ENCODE measurements around the gene TRMU.

TRMU gene

DNA sequence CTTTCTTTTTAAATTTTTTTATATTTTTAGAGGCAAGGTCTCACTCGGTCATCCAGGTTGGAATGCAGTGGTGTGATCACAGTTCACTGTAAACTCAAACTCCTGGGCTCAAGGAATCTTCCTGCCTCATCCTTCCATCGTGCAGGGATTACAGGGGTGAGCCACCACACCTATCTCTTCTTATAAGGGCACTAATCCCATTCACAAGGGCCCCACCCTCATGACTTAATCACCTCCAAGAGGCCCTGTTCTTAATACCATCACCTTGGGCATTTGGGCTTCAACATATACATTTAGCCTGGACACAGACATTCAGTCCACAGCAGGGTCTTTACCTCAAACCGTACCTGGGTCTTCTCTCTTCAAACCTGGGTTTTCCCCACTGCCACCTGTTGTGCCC, 43.3 kb upstream of the TRMU start:
- no peak overlapping the region for H3K27ac ChIP-seq (ENCODE audit: low read depth, low read length)
- no peaks in the 10 kb centered on the region for H3K9me3 ChIP-seq (ENCODE audit: control insufficient read depth, insufficient read depth, low read depth, low read length)
- H3K27me3 ChIP-seq (ENCODE audit: control insufficient read depth, insufficient read depth, low read length), result no peaks in the 10 kb centered on the region
- no peak overlapping the region for H3K9ac ChIP-seq (ENCODE audit: low read length)
- H3K36me3 ChIP-seq (ENCODE audit: control insufficient read depth, insufficient read depth, low read length), result peaks cover 27% of the 10 kb centered on the region
- H3K4me3 ChIP-seq (ENCODE audit: low read depth, low read length), result no peak overlapping the region
- H3K4me1 ChIP-seq (ENCODE audit: control insufficient read depth, insufficient read depth, low read length), result peaks cover 8% of the 10 kb centered on the region

DNA sequence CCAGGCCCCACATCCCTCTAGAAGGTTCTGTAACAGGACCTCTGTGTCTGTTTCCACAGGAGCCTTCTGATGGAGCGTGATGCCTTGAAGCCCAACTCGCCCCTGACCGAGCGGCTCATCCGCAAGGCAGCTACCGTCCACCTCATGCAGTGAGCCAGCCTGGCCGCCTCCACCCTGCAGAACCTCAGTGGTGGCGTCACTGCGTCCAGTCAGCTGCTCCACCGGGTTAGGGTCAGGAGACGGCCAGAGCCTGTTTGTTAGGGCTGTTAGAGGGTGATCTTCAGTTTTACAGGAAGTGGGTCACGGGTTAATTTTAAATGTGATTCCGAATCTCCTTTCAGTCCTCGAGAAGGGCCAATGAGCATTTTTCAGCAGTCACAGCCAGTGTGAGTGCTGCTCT, 42.8 kb upstream of the TRMU start:
- Histone ChIP-seq H3K9me3 (ENCODE audit: control insufficient read depth, insufficient read depth, low read depth, low read length) (no peaks in the 10 kb centered on the region), H3K4me1 (ENCODE audit: control insufficient read depth, insufficient read depth, low read length) (peaks cover 11% of the 10 kb centered on the region), H3K9ac (ENCODE audit: low read length) (no peak overlapping the region), H3K36me3 (ENCODE audit: control insufficient read depth, insufficient read depth, low read length) (peaks cover 23% of the 10 kb centered on the region), H3K4me3 (ENCODE audit: low read depth, low read length) (no peak overlapping the region), H3K27ac (ENCODE audit: low read depth, low read length) (no peak overlapping the region), H3K27me3 (ENCODE audit: control insufficient read depth, insufficient read depth, low read length) (no peaks in the 10 kb centered on the region)

DNA sequence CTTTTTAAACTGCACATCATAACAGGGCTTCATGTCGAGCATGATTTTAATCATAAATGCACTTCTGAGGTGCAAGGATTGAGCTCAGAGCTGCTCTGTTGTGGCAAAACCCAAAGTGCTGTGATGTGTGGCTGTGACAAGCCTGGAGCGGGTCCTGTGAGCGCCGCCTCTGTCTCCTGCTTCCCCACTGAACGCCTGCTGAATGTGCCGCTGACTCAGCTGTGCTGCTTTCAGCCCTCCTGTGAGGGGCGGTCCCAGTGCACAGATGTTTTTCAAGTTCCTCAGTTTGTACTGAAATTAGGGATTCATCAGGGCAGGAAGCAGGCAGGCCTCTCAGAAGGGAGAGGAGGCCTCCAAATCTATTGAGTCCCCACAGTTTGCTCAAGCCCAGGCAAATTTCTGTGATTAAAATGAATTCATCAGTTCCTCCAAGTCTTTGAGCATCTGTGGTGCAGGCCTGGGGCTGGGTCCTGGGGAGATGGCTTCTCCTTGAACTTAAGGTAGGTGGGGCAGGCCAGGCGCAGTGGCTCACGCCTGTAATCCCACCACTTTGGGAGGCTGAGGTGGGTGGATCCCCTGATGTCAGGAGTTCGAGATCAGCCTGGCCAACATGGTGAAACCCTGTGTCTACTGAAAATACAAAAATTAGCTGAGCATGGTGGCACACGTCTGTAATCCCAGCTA, 41.8 kb upstream of the TRMU start:
- H3K27me3 ChIP-seq (ENCODE audit: control insufficient read depth, insufficient read depth, low read length), result no peaks in the 10 kb centered on the region
- H3K9me3 ChIP-seq (ENCODE audit: control insufficient read depth, insufficient read depth, low read depth, low read length), result no peaks in the 10 kb centered on the region
- H3K36me3 ChIP-seq (ENCODE audit: control insufficient read depth, insufficient read depth, low read length), result peaks cover 26% of the 10 kb centered on the region
- no peak overlapping the region for H3K27ac ChIP-seq (ENCODE audit: low read depth, low read length)
- peaks cover 11% of the 10 kb centered on the region for H3K4me1 ChIP-seq (ENCODE audit: control insufficient read depth, insufficient read depth, low read length)
- no peak overlapping the region for H3K9ac ChIP-seq (ENCODE audit: low read length)
- H3K4me3 ChIP-seq (ENCODE audit: low read depth, low read length), result no peak overlapping the region

DNA sequence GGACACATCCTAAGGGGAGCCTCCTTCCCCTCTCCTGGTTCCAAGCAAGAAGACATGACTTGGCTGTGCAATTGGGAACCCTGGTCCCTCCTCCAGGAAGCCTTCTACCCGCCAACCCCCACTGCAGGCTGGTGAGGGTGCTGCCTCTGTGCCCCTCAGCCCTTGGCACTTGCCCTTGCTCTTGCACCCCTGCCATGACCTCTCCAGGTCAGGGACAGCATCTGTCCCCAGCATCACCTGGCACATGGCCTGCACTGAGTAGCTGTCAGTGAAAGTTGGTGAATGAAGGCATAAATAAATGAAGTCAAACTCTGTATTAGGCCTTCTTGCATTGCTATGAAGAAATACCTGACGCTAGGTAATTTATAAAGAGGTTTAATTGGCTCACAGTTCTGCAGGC, 40.7 kb upstream of the TRMU start:
- H3K9me3 ChIP-seq (ENCODE audit: control insufficient read depth, insufficient read depth, low read depth, low read length), result no peaks in the 10 kb centered on the region
- H3K36me3 ChIP-seq (ENCODE audit: control insufficient read depth, insufficient read depth, low read length), result peaks cover 29% of the 10 kb centered on the region
- H3K27ac ChIP-seq (ENCODE audit: low read depth, low read length), result no peak overlapping the region
- no peak overlapping the region for H3K4me3 ChIP-seq (ENCODE audit: low read depth, low read length)
- no peaks in the 10 kb centered on the region for H3K27me3 ChIP-seq (ENCODE audit: control insufficient read depth, insufficient read depth, low read length)
- no peak overlapping the region for H3K9ac ChIP-seq (ENCODE audit: low read length)
- peaks cover 11% of the 10 kb centered on the region for H3K4me1 ChIP-seq (ENCODE audit: control insufficient read depth, insufficient read depth, low read length)

DNA sequence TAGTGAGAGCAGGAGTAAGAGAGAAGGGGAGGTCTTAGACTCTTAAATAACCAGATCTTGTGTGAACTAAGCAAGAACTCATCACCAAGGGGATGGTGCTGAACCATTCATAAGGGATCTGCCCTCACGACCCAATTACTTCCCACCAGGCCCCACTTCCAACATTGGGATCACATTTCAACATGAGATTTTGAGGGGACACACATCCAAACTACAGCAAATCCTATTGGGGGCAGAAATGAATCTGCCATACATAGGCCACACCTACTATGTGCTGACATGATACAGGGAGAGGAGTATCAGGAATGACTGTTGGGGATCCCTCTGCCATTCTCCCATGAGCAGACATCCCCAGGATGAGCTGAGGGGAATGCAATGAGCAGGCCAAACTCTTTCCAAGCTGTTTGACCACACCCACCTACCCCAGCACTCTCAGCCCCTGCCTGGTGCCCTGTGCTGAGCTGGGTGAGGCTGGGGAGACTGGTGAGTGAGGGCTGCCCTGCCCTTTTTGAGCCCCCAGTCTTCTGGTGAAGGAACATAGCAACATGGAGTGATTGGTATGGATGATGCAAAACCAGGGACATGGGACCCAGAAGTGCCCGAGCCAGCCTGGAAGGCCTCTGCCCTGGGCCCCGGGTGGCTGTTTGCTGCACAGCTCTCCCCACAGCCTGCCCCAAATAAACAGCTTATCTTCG, 40.1 kb upstream of the TRMU start:
- Histone ChIP-seq H3K4me3 (ENCODE audit: low read depth, low read length) (peak overlapping the region; percentile 82), H3K9me3 (ENCODE audit: control insufficient read depth, insufficient read depth, low read depth, low read length) (no peaks in the 10 kb centered on the region), H3K4me1 (ENCODE audit: control insufficient read depth, insufficient read depth, low read length) (peaks cover 11% of the 10 kb centered on the region), H3K36me3 (ENCODE audit: control insufficient read depth, insufficient read depth, low read length) (peaks cover 29% of the 10 kb centered on the region), H3K9ac (ENCODE audit: low read length) (peak overlapping the region; percentile 85), H3K27me3 (ENCODE audit: control insufficient read depth, insufficient read depth, low read length) (no peaks in the 10 kb centered on the region), H3K27ac (ENCODE audit: low read depth, low read length) (no peak overlapping the region)

DNA sequence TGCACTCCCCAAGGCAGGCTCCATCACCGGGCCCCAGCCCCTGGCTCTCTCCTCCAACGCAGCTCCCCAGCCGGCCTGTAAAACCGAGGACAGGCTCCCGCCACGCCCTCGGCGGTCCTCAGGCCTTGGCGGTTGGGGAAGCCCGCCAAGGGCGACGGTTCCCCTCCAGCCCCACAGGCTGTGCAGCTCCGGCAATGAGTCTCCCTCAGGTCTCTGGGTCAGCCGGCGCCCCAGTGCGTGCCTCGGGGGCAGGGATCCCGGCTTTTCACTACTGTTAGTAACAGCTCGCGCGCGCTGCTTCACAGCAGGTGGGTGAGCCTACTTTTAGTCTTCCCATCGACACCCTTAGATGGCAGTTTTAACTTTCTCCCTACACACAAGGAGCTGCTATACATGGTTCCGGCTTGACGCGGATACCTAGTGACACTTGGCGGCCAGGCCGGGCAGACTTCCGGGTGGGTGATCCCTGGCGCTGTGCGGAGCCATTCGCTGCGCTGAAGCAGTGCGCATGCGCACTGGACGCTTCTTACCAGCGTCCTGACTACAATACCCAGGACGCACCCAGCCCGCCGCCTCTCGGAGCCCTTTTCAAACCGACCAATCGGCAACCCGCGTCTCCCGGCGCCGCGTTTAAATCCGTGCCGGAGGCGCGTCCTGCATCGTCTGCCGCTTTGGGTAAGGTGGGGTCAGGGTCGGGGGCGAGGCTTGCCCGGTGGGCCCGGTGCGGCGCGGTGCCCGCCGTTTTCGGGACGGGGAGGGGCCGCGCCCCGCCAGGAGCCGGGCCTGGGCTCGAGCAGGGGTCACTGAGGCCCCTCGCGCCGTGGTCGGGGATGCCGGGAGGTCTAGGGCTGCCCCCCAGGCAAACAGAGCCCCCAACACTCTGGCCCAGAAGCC, 39.0 kb upstream of the TRMU start, which contains the start of gene GTSE1:
Gene GTSE1, plus strand, starts transcription at position 614 of the 894 bp plus-strand sequence. CDS start 531 bp downstream, outside the sequence.
- H3K4me1 ChIP-seq (ENCODE audit: control insufficient read depth, insufficient read depth, low read length), result peaks cover 11% of the 10 kb centered on the region

DNA sequence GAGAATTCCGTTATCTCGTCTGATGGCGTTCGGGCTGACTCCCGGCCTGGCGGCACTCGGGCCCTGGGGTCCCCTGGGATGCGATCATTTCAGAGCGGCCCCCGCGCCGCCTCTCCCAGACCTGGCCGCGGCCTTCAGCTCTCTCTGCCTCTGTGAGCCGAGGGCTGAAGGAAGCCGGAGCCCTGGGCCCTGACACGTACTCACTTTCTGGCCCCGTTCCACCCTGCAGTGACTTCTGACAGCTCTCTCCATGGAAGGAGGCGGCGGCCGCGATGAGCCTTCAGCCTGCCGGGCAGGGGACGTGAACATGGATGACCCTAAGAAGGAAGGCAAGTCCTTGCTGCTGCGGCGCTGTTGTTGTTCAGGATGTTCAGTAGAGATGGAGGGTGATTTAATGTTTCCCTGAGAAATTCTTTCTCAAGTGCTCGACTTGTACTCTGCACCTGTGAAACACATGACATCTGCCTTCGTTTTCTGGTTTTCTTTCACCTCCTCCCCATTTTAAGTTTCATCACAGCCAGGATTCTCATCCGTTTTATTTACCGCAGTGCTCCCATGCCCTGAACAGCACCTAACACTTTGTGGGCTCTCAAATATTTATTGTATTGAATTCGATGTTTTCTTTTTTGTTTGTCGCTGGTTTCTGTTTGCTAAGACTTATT, 38.2 kb upstream of the TRMU start:
- H3K36me3 ChIP-seq (ENCODE audit: control insufficient read depth, insufficient read depth, low read length), result peaks cover 31% of the 10 kb centered on the region
- peak overlapping the region; percentile 90 for H3K9ac ChIP-seq (ENCODE audit: low read length)
- no peak overlapping the region; the same call in 1 of the 2 replicates for H3K27ac ChIP-seq (ENCODE audit: low read depth, low read length)
- H3K9me3 ChIP-seq (ENCODE audit: control insufficient read depth, insufficient read depth, low read depth, low read length), result no peaks in the 10 kb centered on the region
- H3K4me1 ChIP-seq (ENCODE audit: control insufficient read depth, insufficient read depth, low read length), result peaks cover 11% of the 10 kb centered on the region
- H3K4me3 ChIP-seq (ENCODE audit: low read depth, low read length), result peak overlapping the region; percentile 82
- no peaks in the 10 kb centered on the region for H3K27me3 ChIP-seq (ENCODE audit: control insufficient read depth, insufficient read depth, low read length)

More for the DNA sequence above, 39.0 kb upstream of the TRMU start, which contains the start of gene GTSE1:
- H3K36me3 ChIP-seq (ENCODE audit: control insufficient read depth, insufficient read depth, low read length), result peaks cover 34% of the 10 kb centered on the region
- peak within 1 kb of the TSS; percentile 82 for H3K4me3 ChIP-seq (ENCODE audit: low read depth, low read length)
- H3K9me3 ChIP-seq (ENCODE audit: control insufficient read depth, insufficient read depth, low read depth, low read length), result no peaks in the 10 kb centered on the region
- no peaks in the 10 kb centered on the region for H3K27me3 ChIP-seq (ENCODE audit: control insufficient read depth, insufficient read depth, low read length)
- H3K9ac ChIP-seq (ENCODE audit: low read length), result peak within 1 kb of the TSS; percentile 90
- H3K27ac ChIP-seq (ENCODE audit: low read depth, low read length), result no peak within 1 kb of the TSS; the same call in 1 of the 2 replicates

DNA sequence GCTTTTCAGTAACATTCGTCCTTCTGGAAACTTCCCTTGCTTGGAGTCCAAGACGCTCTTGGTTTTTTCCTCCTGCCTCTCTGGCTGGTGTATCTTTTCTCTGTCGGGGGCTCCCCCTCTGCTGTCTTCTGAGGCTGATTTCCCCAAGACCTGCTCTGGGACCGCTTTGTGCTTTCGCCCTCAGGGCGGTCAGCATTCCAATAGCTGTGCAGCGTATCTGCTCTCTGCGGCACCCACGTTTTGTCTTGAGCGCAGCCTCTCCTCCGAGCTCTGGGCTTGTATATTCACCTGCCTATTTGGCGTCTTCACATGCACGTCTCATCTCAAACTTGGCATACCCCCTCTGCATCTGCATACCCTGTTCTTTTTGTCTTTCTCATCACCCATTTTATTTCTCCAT, 36.4 kb upstream of the TRMU start:
- Histone ChIP-seq H3K27me3 (ENCODE audit: control insufficient read depth, insufficient read depth, low read length) (no peaks in the 10 kb centered on the region), H3K4me1 (ENCODE audit: control insufficient read depth, insufficient read depth, low read length) (peaks cover 11% of the 10 kb centered on the region), H3K9me3 (ENCODE audit: control insufficient read depth, insufficient read depth, low read depth, low read length) (no peaks in the 10 kb centered on the region), H3K36me3 (ENCODE audit: control insufficient read depth, insufficient read depth, low read length) (peaks cover 26% of the 10 kb centered on the region), H3K4me3 (ENCODE audit: low read depth, low read length) (no peak overlapping the region), H3K9ac (ENCODE audit: low read length) (no peak overlapping the region), H3K27ac (ENCODE audit: low read depth, low read length) (no peak overlapping the region)

DNA sequence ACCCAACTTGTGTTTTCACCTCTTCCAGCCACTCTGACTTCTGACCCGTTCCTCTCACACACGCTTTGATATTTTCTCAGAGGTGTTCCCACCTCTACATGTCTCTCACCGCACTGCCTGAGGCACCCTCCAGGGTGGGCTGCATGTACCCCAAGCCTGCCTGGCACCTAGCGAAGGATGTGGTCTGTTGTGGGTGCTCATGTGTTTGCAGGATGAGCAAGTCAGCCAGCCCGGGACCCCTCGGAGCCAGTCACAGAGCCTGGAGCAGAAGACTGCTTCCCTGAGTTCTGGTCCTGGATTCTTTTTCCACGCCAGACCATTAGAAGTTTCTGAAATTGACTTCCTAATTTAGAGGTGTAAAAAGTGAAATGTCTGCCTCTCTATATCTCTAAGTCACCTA, 35.0 kb upstream of the TRMU start:
- Histone ChIP-seq H3K27me3 (ENCODE audit: control insufficient read depth, insufficient read depth, low read length) (no peaks in the 10 kb centered on the region), H3K4me3 (ENCODE audit: low read depth, low read length) (no peak overlapping the region), H3K27ac (ENCODE audit: low read depth, low read length) (no peak overlapping the region), H3K9me3 (ENCODE audit: control insufficient read depth, insufficient read depth, low read depth, low read length) (no peaks in the 10 kb centered on the region), H3K4me1 (ENCODE audit: control insufficient read depth, insufficient read depth, low read length) (peaks cover 8% of the 10 kb centered on the region), H3K9ac (ENCODE audit: low read length) (no peak overlapping the region), H3K36me3 (ENCODE audit: control insufficient read depth, insufficient read depth, low read length) (peaks cover 26% of the 10 kb centered on the region)

DNA sequence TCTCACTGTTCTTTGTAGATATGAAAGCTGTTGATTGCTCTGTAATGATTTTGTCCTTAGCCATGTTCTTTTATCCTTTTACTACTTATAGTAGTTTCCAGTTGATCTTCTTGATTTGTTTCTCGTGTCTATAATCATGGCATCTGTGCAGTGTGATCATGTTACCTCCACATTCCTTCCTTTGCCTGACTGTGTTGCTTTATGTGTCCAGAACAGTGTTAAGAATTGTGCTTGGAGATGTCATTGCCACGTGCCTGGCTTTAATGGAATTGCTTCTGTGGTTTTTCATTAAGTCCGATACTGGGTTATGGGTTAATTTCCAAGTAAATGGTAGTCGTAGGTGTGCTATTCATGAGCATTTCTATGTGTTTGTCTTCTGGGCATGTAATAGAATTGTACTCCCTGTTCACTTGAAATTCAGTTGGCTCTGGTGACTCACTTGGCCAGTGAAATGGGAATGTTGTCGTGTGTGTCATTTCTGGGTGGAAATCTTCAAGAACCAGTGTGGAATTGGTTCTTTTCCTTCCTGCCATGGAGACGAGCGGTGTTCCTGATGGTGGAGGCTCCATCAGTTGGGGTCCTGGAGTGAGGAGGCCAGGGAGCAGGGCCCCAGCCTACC, 32.1 kb upstream of the TRMU start:
- Histone ChIP-seq H3K4me3 (ENCODE audit: low read depth, low read length) (no peak overlapping the region), H3K27ac (ENCODE audit: low read depth, low read length) (no peak overlapping the region), H3K9me3 (ENCODE audit: control insufficient read depth, insufficient read depth, low read depth, low read length) (no peaks in the 10 kb centered on the region), H3K4me1 (ENCODE audit: control insufficient read depth, insufficient read depth, low read length) (no peaks in the 10 kb centered on the region), H3K27me3 (ENCODE audit: control insufficient read depth, insufficient read depth, low read length) (no peaks in the 10 kb centered on the region), H3K36me3 (ENCODE audit: control insufficient read depth, insufficient read depth, low read length) (peaks cover 34% of the 10 kb centered on the region), H3K9ac (ENCODE audit: low read length) (no peak overlapping the region)

Measured in HUES6 (cell line).